OCI-LY1 (cell line): ENCODE measurements around the gene BCL2L15.

Source experiments
- EZH2 ChIP-seq: fragments of 200-600 bp; sonication (generic), shearing (Covaris generic); IDR thresholded peaks from 2 replicates; pipeline ENCODE4 v1.8.0; 2017; ENCODE audit warnings: borderline replicate concordance, mixed run types, mild to moderate bottlenecking, antibody characterized with exemption, low read length, moderate library complexity, mixed read lengths
- TF ChIP-seq, protein P1 (sequence below): fragments of 200-600 bp; sonication (generic), shearing (Covaris generic); IDR thresholded peaks from 2 replicates; pipeline ENCODE4 v1.5.1; 2017; ENCODE audit warnings: mild to moderate bottlenecking, antibody characterized with exemption, low read length, moderate library complexity, mixed read lengths

- TF ChIP-seq, protein P1, sequence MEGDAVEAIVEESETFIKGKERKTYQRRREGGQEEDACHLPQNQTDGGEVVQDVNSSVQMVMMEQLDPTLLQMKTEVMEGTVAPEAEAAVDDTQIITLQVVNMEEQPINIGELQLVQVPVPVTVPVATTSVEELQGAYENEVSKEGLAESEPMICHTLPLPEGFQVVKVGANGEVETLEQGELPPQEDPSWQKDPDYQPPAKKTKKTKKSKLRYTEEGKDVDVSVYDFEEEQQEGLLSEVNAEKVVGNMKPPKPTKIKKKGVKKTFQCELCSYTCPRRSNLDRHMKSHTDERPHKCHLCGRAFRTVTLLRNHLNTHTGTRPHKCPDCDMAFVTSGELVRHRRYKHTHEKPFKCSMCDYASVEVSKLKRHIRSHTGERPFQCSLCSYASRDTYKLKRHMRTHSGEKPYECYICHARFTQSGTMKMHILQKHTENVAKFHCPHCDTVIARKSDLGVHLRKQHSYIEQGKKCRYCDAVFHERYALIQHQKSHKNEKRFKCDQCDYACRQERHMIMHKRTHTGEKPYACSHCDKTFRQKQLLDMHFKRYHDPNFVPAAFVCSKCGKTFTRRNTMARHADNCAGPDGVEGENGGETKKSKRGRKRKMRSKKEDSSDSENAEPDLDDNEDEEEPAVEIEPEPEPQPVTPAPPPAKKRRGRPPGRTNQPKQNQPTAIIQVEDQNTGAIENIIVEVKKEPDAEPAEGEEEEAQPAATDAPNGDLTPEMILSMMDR = no peak
- no peak for TF ChIP-seq EZH2
These were observed 49.8 kb upstream of the BCL2L15 start for GRCh38 chr1:113937146-113937545.
